Measurements from ENCODE around the gene C10orf143. TPM values are rescaled to one million over a fixed set of nuclear protein-coding genes. Genes with fewer than 3 reads are reported as not detected.
A peak's percentile ranks its signal among the peaks of the same experiment; 100 is the strongest.

C10orf143 gene
- total and polyA plus RNA-seq, 2 experiments from 2014 or later, result 0.21 to 3.7 TPM

GRCh38 chr10:130136226-130137089, 25.8 kb upstream of the C10orf143 start, which contains the start of gene GLRX3:
TSS of gene GLRX3 (plus strand) at chr10:130136391. CDS start at chr10:130136421, 30 bp downstream.
- H3K4me3 Mint-ChIP-seq, result peak within 1 kb of the TSS; percentile 88
- H3K27me3 Mint-ChIP-seq (ENCODE audit: insufficient read depth, low read depth, poor library complexity), result peaks cover 4% of the 10 kb centered on the region
- Histone ChIP-seq H3K27me3 (ENCODE audit: insufficient read depth) (no peaks in the 10 kb centered on the region), H3K9me2 (ENCODE audit: insufficient read depth) (no peaks in the 10 kb centered on the region), H3K36me3 (ENCODE audit: insufficient read depth) (no peaks in the 10 kb centered on the region; the same call in 1 of the 2 replicates), H3K79me2 (replicated peaks; ENCODE audit: insufficient read depth) (peaks cover 52% of the 10 kb centered on the region), H3K4me2 (peak within 1 kb of the TSS; percentile 97), H2AFZ (peak within 1 kb of the TSS; percentile 90), H3F3A (replicated peaks; ENCODE audit: low read depth) (no peaks in the 10 kb centered on the region), H3K4me1 (ENCODE audit: insufficient read depth) (peaks cover 15% of the 10 kb centered on the region; the same call in 1 of the 2 replicates), H3K27ac (ENCODE audit: low read depth) (no peak within 1 kb of the TSS), H3K4me3 (peak within 1 kb of the TSS; percentile 85), H4K20me1 (replicated peaks; ENCODE audit: insufficient read depth) (peaks cover 42% of the 10 kb centered on the region)
- peak within 1 kb of the TSS; percentile 91 for H3K27ac Mint-ChIP-seq
- DNase-seq (ENCODE audit: low spot score), result peak; percentile 95
- peaks cover 13% of the 10 kb centered on the region for H3K36me3 Mint-ChIP-seq (ENCODE audit: low read depth)
- no peak for TF ChIP-seq EZH2phosphoT487 (IDR thresholded peaks at IDR 0.05; ENCODE audit: unreplicated experiment)
- no peak for TF ChIP-seq ZNF331 (CRISPR knock-in tag; IDR thresholded peaks at IDR 0.05; ENCODE audit: low read depth)
- no peak for TF ChIP-seq NANOG (IDR thresholded peaks at IDR 0.05; ENCODE audit: borderline replicate concordance)
- peak; percentile 83 for TF ChIP-seq POLR2AphosphoS5 (IDR thresholded peaks at IDR 0.05; ENCODE audit: low read depth)
- no peak for TF ChIP-seq JUNB (IDR thresholded peaks at IDR 0.05; ENCODE audit: unreplicated experiment)
- TF ChIP-seq REST (IDR thresholded peaks at IDR 0.05; ENCODE audit: unreplicated experiment), result no peak
- TF ChIP-seq EZH2 (IDR thresholded peaks at IDR 0.05; ENCODE audit: low read depth, unreplicated experiment), result no peak
- TF ChIP-seq STAT1 (IDR thresholded peaks at IDR 0.05; ENCODE audit: unreplicated experiment), result no peak
- TF ChIP-seq CTCF (conservative IDR thresholded peaks at IDR 0.05; ENCODE audit: low read depth in 2 of 2), result no peak
- peak; percentile 66; the same call in 1 of the 2 replicates for TF ChIP-seq ETS1 (IDR thresholded peaks at IDR 0.05)
- TF ChIP-seq CREB1 (CRISPR knock-in tag; IDR thresholded peaks at IDR 0.05; ENCODE audit: low read depth), result no peak
- no peak for TF ChIP-seq ZNF114 (CRISPR knock-in tag; IDR thresholded peaks at IDR 0.05)
- no peak for TF ChIP-seq ZNF462 (CRISPR knock-in tag; IDR thresholded peaks at IDR 0.05)
- no peaks in the 10 kb centered on the region for H3K9me3 Mint-ChIP-seq
- ATAC-seq, result peak; percentile 85
- peaks cover 22% of the 10 kb centered on the region for H3K4me1 Mint-ChIP-seq

Data from GM23338 (cell line).